GM12878 (cell line): ENCODE results near the gene GLRX5. TPM values are rescaled to one million over a fixed set of nuclear protein-coding genes. Genes with fewer than 3 reads are reported as not detected.

Experiments used
- ATAC-seq: fragments of 200-7000 bp; cut with Tn5 transposase; 3 replicates; pipeline ENCODE4 v1.9.1; 2020; ENCODE audit warnings: mild to moderate bottlenecking, moderate library complexity
- BruUV-seq: library from RNA; stranded (reverse); fragments of 400-500 nt; replicated peaks from 2 replicates; lab custom pipeline; 2021; lab: Mats Ljungman, UMichigan
- CTCF ChIA-PET: fragments of 300-600 bp; sonication (Branson Sonifier 250); formaldehyde crosslinking; extraction: SDS; loops from one replicate; lab custom pipeline; 2021; ENCODE audit warnings: inconsistent platforms; lab: Yijun Ruan, JAX
- POLR2A ChIA-PET: fragments of 350-600 bp; formaldehyde crosslinking; extraction: SDS; loops from one replicate; lab custom pipeline; 2021; ENCODE audit warnings: inconsistent platforms; lab: Charles Lee
- RAD21 ChIA-PET: fragments of 300-600 bp; sonication (Branson Sonifier 250); formaldehyde crosslinking; loops from one replicate; lab custom pipeline; 2023; ENCODE audit warnings: antibody characterized with exemption; ENCODE audit not compliant: unreplicated experiment; lab: Charles Lee
- SMC1A ChIA-PET: fragments of 300-600 bp; sonication (Branson Sonifier 250); formaldehyde crosslinking; loops from one replicate; lab custom pipeline; 2023; ENCODE audit not compliant: unreplicated experiment, uncharacterized antibody; lab: Charles Lee
- DNase-seq: peaks from one replicate; pipeline ENCODE4 v3.0.0-alpha.2; 2011; ENCODE audit warnings: low read depth, low spot score
- FAIRE-seq: peaks from 3 replicates; lab custom pipeline; 2011; peaks lifted over from hg19 to GRCh38; lab: Jason Lieb, UNC
- H2AFZ ChIP-seq: 2 replicates; pipeline ENCODE4 v1.6.0; 2011; ENCODE audit warnings: low read depth, low read length, control low read depth; ENCODE audit not compliant: control insufficient read depth
- H3K27ac ChIP-seq: 2 replicates; pipeline ENCODE4 v1.5.1; 2011; ENCODE audit warnings: control low read depth; ENCODE audit not compliant: control insufficient read depth, insufficient read depth
- H3K27me3 ChIP-seq, 2 experiments: replicated peaks in 1 of 2; 2 replicates each; pipeline versions ENCODE4 v1.6.0 to v1.6.1; 2011; ENCODE audit warnings: low read length in 1 of 2; ENCODE audit not compliant: control insufficient read depth in 2 of 2, insufficient read depth in 2 of 2
- H3K36me3 ChIP-seq, 2 experiments: 2 replicates each; pipeline ENCODE4 v1.5.1; 2011; ENCODE audit warnings: low read length in 1 of 2; ENCODE audit not compliant: control insufficient read depth in 2 of 2, insufficient read depth in 2 of 2
- H3K4me1 ChIP-seq: 2 replicates; pipeline ENCODE4 v1.6.1; 2011; ENCODE audit warnings: mild to moderate bottlenecking, low read length, moderate library complexity, mixed read lengths; ENCODE audit not compliant: control insufficient read depth, insufficient read depth
- H3K4me2 ChIP-seq: 2 replicates; pipeline ENCODE4 v1.6.0; 2011; ENCODE audit warnings: control low read depth; ENCODE audit not compliant: control insufficient read depth, insufficient read depth
- H3K4me3 ChIP-seq: fragments of 200-600 bp; sonication (generic); 2 replicates; pipeline ENCODE4 v1.5.1; 2016
- H3K79me2 ChIP-seq: 2 replicates; pipeline ENCODE4 v1.6.0; 2011; ENCODE audit warnings: low read length; ENCODE audit not compliant: control insufficient read depth, insufficient read depth
- H3K9ac ChIP-seq: 2 replicates; pipeline ENCODE4 v1.8.0; 2011; ENCODE audit warnings: low read length, control low read depth, mixed read lengths; ENCODE audit not compliant: control insufficient read depth, insufficient read depth
- H3K9me3 ChIP-seq: replicated peaks from 3 replicates; pipeline ENCODE4 v1.5.1; 2011; ENCODE audit warnings: mild to moderate bottlenecking, low read length; ENCODE audit not compliant: control insufficient read depth, insufficient read depth
- H4K20me1 ChIP-seq: 2 replicates; pipeline ENCODE4 v1.6.0; 2011; ENCODE audit not compliant: control insufficient read depth, insufficient read depth
- CHD2 ChIP-seq: IDR thresholded peaks from 2 replicates; pipeline ENCODE4 v1.6.1; 2011; ENCODE audit warnings: low read depth, low read length, improper control_type of control experiment, borderline replicate concordance
- CHD4 ChIP-seq: fragments of 200-600 bp; sonication (generic); IDR thresholded peaks from 2 replicates; pipeline ENCODE4 v1.6.1; 2016; ENCODE audit warnings: mild to moderate bottlenecking
- FOXK2 ChIP-seq: fragments of 450-650 bp; IDR thresholded peaks from 2 replicates; pipeline ENCODE4 v1.6.1; 2017; ENCODE audit warnings: mild to moderate bottlenecking, moderate library complexity
- FOXM1 ChIP-seq: IDR thresholded peaks from 2 replicates; pipeline ENCODE4 v1.6.1; 2012; ENCODE audit warnings: low read depth, mild to moderate bottlenecking, inconsistent platforms, low read length, moderate library complexity
- LARP7 ChIP-seq: fragments of 450-650 bp; IDR thresholded peaks from 2 replicates; pipeline ENCODE4 v1.6.1; 2017; ENCODE audit warnings: mild to moderate bottlenecking
- RB1 ChIP-seq: fragments of 450-650 bp; formaldehyde crosslinking; IDR thresholded peaks from 2 replicates; pipeline ENCODE4 v1.6.1; 2017; ENCODE audit warnings: mild to moderate bottlenecking, borderline replicate concordance
- SKIL ChIP-seq: fragments of 450-650 bp; IDR thresholded peaks from 2 replicates; pipeline ENCODE4 v1.6.1; 2017; ENCODE audit warnings: mild to moderate bottlenecking, low read depth, inconsistent platforms; ENCODE audit not compliant: poor library complexity, severe bottlenecking
- SMAD1 ChIP-seq: fragments of 450-650 bp; IDR thresholded peaks from 2 replicates; pipeline ENCODE4 v1.6.1; 2018; ENCODE audit warnings: mild to moderate bottlenecking, low read depth; ENCODE audit not compliant: partially characterized antibody
- SMC3 ChIP-seq: IDR thresholded peaks from 2 replicates; pipeline ENCODE4 v1.6.1; 2011; ENCODE audit warnings: low read length, improper control_type of control experiment, borderline replicate concordance
- SPI1 ChIP-seq: IDR thresholded peaks from 2 replicates; pipeline ENCODE4 v1.6.1; 2011; ENCODE audit warnings: low read depth, mild to moderate bottlenecking, low read length, moderate library complexity, borderline replicate concordance; ENCODE audit not compliant: insufficient read depth
- STAT3 ChIP-seq: IDR thresholded peaks from 2 replicates; pipeline ENCODE4 v1.6.1; 2011; ENCODE audit warnings: low read depth, low read length, improper control_type of control experiment
- TCF3 ChIP-seq: IDR thresholded peaks from 2 replicates; pipeline ENCODE4 v1.6.1; 2012; ENCODE audit warnings: low read depth, mild to moderate bottlenecking, low read length, borderline replicate concordance; ENCODE audit not compliant: insufficient read depth
- YBX1 ChIP-seq: fragments of 450-650 bp; IDR thresholded peaks from 2 replicates; pipeline ENCODE4 v1.6.1; 2016; ENCODE audit warnings: antibody characterized with exemption
- WGBS: methylation state at CpG from one replicate; pipeline ENCODE4 v1.1.6; 2016; ENCODE audit warnings: low lambda C conversion rate; ENCODE audit not compliant: insufficient replicate concordance, insufficient coverage; ENCODE audit errors: missing lambda C conversion rate; 5-methylcytosine and 5-hydroxymethylcytosine counted together
- in situ Hi-C: fragments of 300-500 bp; cut with MboI; formaldehyde crosslinking; loops from 9 replicates; pipeline ENCODE4 v1.14.3; 2018; ENCODE audit warnings: mixed read lengths
- intact Hi-C: fragments of 100-400 bp; cut with micrococcal nuclease; formaldehyde crosslinking; loops from one replicate; pipeline ENCODE4 v1.14.2; 2022; ENCODE audit not compliant: unreplicated experiment
- polyA plus RNA-seq, 11 experiments: library from polyadenylated mRNA; depleted of rRNA in 4 of 11; unstranded in 6 of 11; stranded (reverse) in 5 of 11; fragments of >200 nt; fragmentation: Nextera tagmentation in 4 of 11; fragmentation: Illumina TruSeq in 1 of 11; extraction: Ambion mirVana in 4 of 11; extraction: Trizol in 1 of 11; gene quantifications; 1 replicate in 1 of 11; 2 replicates in 10 of 11; pipeline versions ENCODE4 v1.2.1 to v1.2.3, GENCODE V29; 2011 to 2016; ENCODE audit warnings: inconsistent platforms in 2 of 11, missing spikeins in 2 of 11, low read depth in 1 of 11
- total RNA-seq, 4 experiments: library from RNA; depleted of rRNA in 3 of 4; stranded (reverse); fragments of >200 nt in 3 of 4; fragmentation: Illumina TruSeq in 1 of 4; extraction: Trizol in 1 of 4; gene quantifications; 2 replicates each; pipeline versions ENCODE4 v1.2.1 to v1.2.3, GENCODE V29; 2013 to 2021
- TF ChIP-seq, protein P1 (sequence below): IDR thresholded peaks from 2 replicates; pipeline ENCODE4 v1.6.1; 2011; ENCODE audit warnings: borderline replicate concordance, low read depth, mild to moderate bottlenecking, moderate library complexity, low read length; ENCODE audit not compliant: insufficient read depth, poor library complexity, severe bottlenecking
- TF ChIP-seq, protein P2 (sequence below): fragments of 450-650 bp; IDR thresholded peaks from 2 replicates; pipeline ENCODE4 v1.6.1; 2018; ENCODE audit warnings: borderline replicate concordance, mild to moderate bottlenecking; ENCODE audit not compliant: partially characterized antibody
- TF ChIP-seq, protein P3 (sequence below): fragments of 450-650 bp; IDR thresholded peaks from 2 replicates; pipeline ENCODE4 v1.6.1; 2017; ENCODE audit warnings: mild to moderate bottlenecking

GLRX5 gene
- total and polyA plus RNA-seq, 10 of the 15 experiments (the other 5 are each of a cell fraction or from before 2014, with no cell fraction given): 12.8 to 139 (median 55.4) TPM

DNA sequence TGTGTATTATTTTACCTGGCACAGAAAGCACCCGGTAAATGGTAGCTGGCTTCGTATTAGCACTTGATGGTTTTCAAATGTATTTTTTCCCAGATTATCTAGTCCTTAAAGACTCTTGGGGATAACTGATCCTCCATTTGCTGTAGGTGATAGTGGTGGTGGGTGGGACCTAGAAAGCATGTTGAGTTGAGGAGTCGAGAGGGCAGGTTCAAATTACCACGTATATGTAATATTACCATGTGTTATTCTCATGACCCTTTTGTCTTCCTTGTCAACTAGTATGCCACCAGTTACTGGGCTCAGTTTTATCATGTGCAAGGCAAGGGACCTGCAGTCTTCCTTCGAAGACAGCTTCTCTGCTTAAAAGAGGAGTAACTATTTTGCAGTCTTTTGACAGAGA, 1.8 kb downstream of the GLRX5 start:
- Histone ChIP-seq H4K20me1 (0 out of 2 replicates have a peak, but pooled peaks cover 2% of the 10 kb centered on the region), H3K9ac (peak overlapping the region; percentile 88; the same call in 1 of the 2 replicates), H3K4me2 (peak overlapping the region; percentile 92), H3K36me3 (no peaks in the 10 kb centered on the region), H3K4me1 (peaks cover 8% of the 10 kb centered on the region; the same call in 1 of the 2 replicates), H3K79me2 (peaks cover 87% of the 10 kb centered on the region), H2AFZ (no peak overlapping the region), H3K27ac (peak overlapping the region; percentile 67), H3K9me3 (no peaks in the 10 kb centered on the region), H3K27me3 (no peaks in the 10 kb centered on the region), H3K4me3 (peak overlapping the region; percentile 90)
- 95% methylated on average over 5 of the region's 5 CpGs for WGBS
- ChIA-PET POLR2A (interaction anchor here (0.7 to 1.0 kb wide), 2 partner anchors 9 to 29 kb away, joined by 3 to 4 read pairs; no protein-coding TSS in a partner anchor), RAD21 (interaction anchor here (0.9 to 1.5 kb wide), 6 partner anchors 9 to 109 kb away, joined by 3 to 12 read pairs (median 3); no protein-coding TSS in a partner anchor), CTCF (interaction anchor here (0.8 to 12.1 kb wide), 8 partner anchors 9 to 110 kb away, joined by 3 to 118 read pairs (median 4); no protein-coding TSS in a partner anchor), SMC1A (interaction anchor here (0.9 to 2.6 kb wide), 10 partner anchors 7 to 94 kb away, joined by 3 to 12 read pairs (median 4); partner anchors contain the start of gene SYNE3)
- ATAC-seq: no peak
- in situ Hi-C loops (no loop called here), intact Hi-C loops (loop anchor here (10.0 kb wide), 1 partner anchor 382 kb away; the partner anchor contains the start of gene DICER1)
- no TSS peak for BruUV-seq
- FAIRE-seq: no peak
- DNase-seq: no peak
- TF ChIP-seq CHD4: no peak
- no peak for TF ChIP-seq STAT3
- TF ChIP-seq TCF3: no peak
- TF ChIP-seq, protein P1, sequence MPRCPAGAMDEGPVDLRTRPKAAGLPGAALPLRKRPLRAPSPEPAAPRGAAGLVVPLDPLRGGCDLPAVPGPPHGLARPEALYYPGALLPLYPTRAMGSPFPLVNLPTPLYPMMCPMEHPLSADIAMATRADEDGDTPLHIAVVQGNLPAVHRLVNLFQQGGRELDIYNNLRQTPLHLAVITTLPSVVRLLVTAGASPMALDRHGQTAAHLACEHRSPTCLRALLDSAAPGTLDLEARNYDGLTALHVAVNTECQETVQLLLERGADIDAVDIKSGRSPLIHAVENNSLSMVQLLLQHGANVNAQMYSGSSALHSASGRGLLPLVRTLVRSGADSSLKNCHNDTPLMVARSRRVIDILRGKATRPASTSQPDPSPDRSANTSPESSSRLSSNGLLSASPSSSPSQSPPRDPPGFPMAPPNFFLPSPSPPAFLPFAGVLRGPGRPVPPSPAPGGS: no peak
- TF ChIP-seq YBX1: no peak
- TF ChIP-seq, protein P2, sequence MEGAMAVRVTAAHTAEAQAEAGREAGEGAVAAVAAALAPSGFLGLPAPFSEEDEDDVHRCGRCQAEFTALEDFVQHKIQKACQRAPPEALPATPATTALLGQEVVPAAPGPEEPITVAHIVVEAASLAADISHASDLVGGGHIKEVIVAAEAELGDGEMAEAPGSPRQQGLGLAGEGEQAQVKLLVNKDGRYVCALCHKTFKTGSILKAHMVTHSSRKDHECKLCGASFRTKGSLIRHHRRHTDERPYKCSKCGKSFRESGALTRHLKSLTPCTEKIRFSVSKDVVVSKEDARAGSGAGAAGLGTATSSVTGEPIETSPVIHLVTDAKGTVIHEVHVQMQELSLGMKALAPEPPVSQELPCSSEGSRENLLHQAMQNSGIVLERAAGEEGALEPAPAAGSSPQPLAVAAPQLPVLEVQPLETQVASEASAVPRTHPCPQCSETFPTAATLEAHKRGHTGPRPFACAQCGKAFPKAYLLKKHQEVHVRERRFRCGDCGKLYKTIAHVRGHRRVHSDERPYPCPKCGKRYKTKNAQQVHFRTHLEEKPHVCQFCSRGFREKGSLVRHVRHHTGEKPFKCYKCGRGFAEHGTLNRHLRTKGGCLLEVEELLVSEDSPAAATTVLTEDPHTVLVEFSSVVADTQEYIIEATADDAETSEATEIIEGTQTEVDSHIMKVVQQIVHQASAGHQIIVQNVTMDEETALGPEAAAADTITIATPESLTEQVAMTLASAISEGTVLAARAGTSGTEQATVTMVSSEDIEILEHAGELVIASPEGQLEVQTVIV: no peak
- TF ChIP-seq SPI1: no peak
- no peak for TF ChIP-seq FOXK2
- TF ChIP-seq, protein P3, sequence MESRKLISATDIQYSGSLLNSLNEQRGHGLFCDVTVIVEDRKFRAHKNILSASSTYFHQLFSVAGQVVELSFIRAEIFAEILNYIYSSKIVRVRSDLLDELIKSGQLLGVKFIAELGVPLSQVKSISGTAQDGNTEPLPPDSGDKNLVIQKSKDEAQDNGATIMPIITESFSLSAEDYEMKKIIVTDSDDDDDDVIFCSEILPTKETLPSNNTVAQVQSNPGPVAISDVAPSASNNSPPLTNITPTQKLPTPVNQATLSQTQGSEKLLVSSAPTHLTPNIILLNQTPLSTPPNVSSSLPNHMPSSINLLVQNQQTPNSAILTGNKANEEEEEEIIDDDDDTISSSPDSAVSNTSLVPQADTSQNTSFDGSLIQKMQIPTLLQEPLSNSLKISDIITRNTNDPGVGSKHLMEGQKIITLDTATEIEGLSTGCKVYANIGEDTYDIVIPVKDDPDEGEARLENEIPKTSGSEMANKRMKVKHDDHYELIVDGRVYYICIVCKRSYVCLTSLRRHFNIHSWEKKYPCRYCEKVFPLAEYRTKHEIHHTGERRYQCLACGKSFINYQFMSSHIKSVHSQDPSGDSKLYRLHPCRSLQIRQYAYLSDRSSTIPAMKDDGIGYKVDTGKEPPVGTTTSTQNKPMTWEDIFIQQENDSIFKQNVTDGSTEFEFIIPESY: no peak
- TF ChIP-seq SKIL: no peak
- TF ChIP-seq SMAD1: no peak
- no peak for TF ChIP-seq CHD2
- TF ChIP-seq RB1: no peak
- no peak for TF ChIP-seq FOXM1
- no peak for TF ChIP-seq SMC3
- TF ChIP-seq LARP7: no peak
